Measurements from ENCODE around the gene TGFBR2. TPM values are rescaled to one million over a fixed set of nuclear protein-coding genes. Genes with fewer than 3 reads are reported as not detected.

The TGFBR2 gene
- total RNA-seq, 4 donors from 2014 or later = 120 to 418 (median 218) TPM

- no peak for DNase-seq
- Histone ChIP-seq H3K27me3 (no peaks in the 10 kb centered on the region), H3K4me1 (peaks cover 0 to 24% of the 10 kb centered on the region in 2 donors), H3K27ac (no peak overlapping the region), H3K4me3 (replicated peaks in 1 of 3) (no peak overlapping the region), H3K9me3 (no peaks in the 10 kb centered on the region), H3K36me3 (no peaks in the 10 kb centered on the region)
- intact Hi-C loops (cut with DNase I) = no loop called here
- WGBS, 2 donors = 67 to 78% methylated on average over 3 of the region's 3 CpGs
- TF ChIP-seq CTCF (IDR thresholded peaks at IDR 0.05) = no peak
- no peak for TF ChIP-seq POLR2A (IDR thresholded peaks at IDR 0.05)
Measured at GRCh38 chr3:30634761-30635735, 28.6 kb downstream of the TGFBR2 start.

- DNase-seq = no peak
- no peaks in the 10 kb centered on the region for H3K9me3 ChIP-seq
- H3K27ac ChIP-seq = no peak overlapping the region
- H3K4me3 ChIP-seq (replicated peaks in 1 of 3) = no peak overlapping the region
- H3K4me1 ChIP-seq = peaks cover 0 to 25% of the 10 kb centered on the region in 2 donors
- 93 to 95% methylated on average over 10 of the region's 10 CpGs for WGBS, 2 donors
- no peaks in the 10 kb centered on the region for H3K36me3 ChIP-seq
- intact Hi-C loops (cut with DNase I) = no loop called here
- H3K27me3 ChIP-seq = no peaks in the 10 kb centered on the region
- no peak for TF ChIP-seq CTCF (IDR thresholded peaks at IDR 0.05)
- TF ChIP-seq POLR2A (IDR thresholded peaks at IDR 0.05) = no peak
Measured at GRCh38 chr3:30637310-30638219, 31.2 kb downstream of the TGFBR2 start.

- H3K4me3 ChIP-seq (replicated peaks in 1 of 3) = no peak overlapping the region
- no peaks in the 10 kb centered on the region for H3K27me3 ChIP-seq
- no peaks in the 10 kb centered on the region for H3K9me3 ChIP-seq
- no peak overlapping the region for H3K27ac ChIP-seq
- H3K4me1 ChIP-seq = peaks cover 9 to 27% of the 10 kb centered on the region in 2 donors
- WGBS, 2 donors = 60 to 68% methylated on average over 4 of the region's 4 CpGs
- no peaks in the 10 kb centered on the region for H3K36me3 ChIP-seq
- DNase-seq = no peak
- TF ChIP-seq POLR2A (IDR thresholded peaks at IDR 0.05) (no peak), CTCF (IDR thresholded peaks at IDR 0.05) (no peak)
- intact Hi-C loops (cut with DNase I) = no loop called here
Measured at GRCh38 chr3:30638685-30639412, 32.4 kb downstream of the TGFBR2 start.

- WGBS, 2 donors = 81 to 82% methylated on average over 1 of the region's 1 CpG
- no peak overlapping the region for H3K4me3 ChIP-seq (replicated peaks in 1 of 3)
- intact Hi-C loops (cut with DNase I) = no loop called here
- peaks cover 12 to 27% of the 10 kb centered on the region in 2 donors for H3K4me1 ChIP-seq
- no peaks in the 10 kb centered on the region for H3K27me3 ChIP-seq
- no peak for DNase-seq
- no peaks in the 10 kb centered on the region for H3K36me3 ChIP-seq
- no peak for TF ChIP-seq POLR2A (IDR thresholded peaks at IDR 0.05)
- no peak for TF ChIP-seq CTCF (IDR thresholded peaks at IDR 0.05)
- H3K9me3 ChIP-seq = no peaks in the 10 kb centered on the region
- H3K27ac ChIP-seq = no peak overlapping the region
Measured at GRCh38 chr3:30639937-30640336, 33.5 kb downstream of the TGFBR2 start.
